DND-41 (cell line): Measurements from ENCODE around the gene TTC36.

Source experiments
- ATAC-seq: fragments of 200-7000 bp; cut with Tn5 transposase; 3 replicates; pipeline ENCODE4 v1.9.1; 2021; ENCODE audit warnings: low read depth; ENCODE audit not compliant: insufficient read depth
- DNase-seq: peaks from one replicate; pipeline ENCODE4 v3.0.0-alpha.2; 2020
- H2AFZ ChIP-seq: 2 replicates; pipeline ENCODE4 v1.6.0; 2012; ENCODE audit warnings: low read depth, low read length
- H3K27ac ChIP-seq: 2 replicates; pipeline ENCODE4 v1.5.1; 2012; ENCODE audit warnings: low read length, inconsistent platforms
- H3K27me3 ChIP-seq: fragments of 200-600 bp; sonication (generic); 2 replicates; pipeline ENCODE4 v1.6.0; 2012; ENCODE audit warnings: low read length, mild to moderate bottlenecking, inconsistent platforms; ENCODE audit not compliant: insufficient read depth, poor library complexity
- H3K36me3 ChIP-seq: 2 replicates; pipeline ENCODE4 v1.5.1; 2012; ENCODE audit warnings: low read length, inconsistent platforms; ENCODE audit not compliant: insufficient read depth
- H3K4me1 ChIP-seq: 2 replicates; pipeline ENCODE4 v1.5.1; 2012; ENCODE audit warnings: mild to moderate bottlenecking, low read length; ENCODE audit not compliant: insufficient read depth
- H3K4me2 ChIP-seq: 2 replicates; pipeline ENCODE4 v1.6.0; 2012; ENCODE audit warnings: mild to moderate bottlenecking, moderate library complexity, low read length, inconsistent platforms; ENCODE audit not compliant: insufficient read depth
- H3K4me3 ChIP-seq, 2 experiments: fragments of 200-600 bp in 1 of 2; shearing (Covaris generic) in 1 of 2; 2 replicates each; pipeline ENCODE4 v1.5.1; 2012 to 2016; ENCODE audit warnings: inconsistent platforms in 2 of 2, low read length in 2 of 2, mild to moderate bottlenecking in 2 of 2, low read depth in 1 of 2, moderate library complexity in 1 of 2
- H3K79me2 ChIP-seq: 2 replicates; pipeline ENCODE4 v1.6.0; 2012; ENCODE audit warnings: low read length, inconsistent platforms; ENCODE audit not compliant: insufficient read depth
- H3K9ac ChIP-seq: 2 replicates; pipeline ENCODE4 v1.6.0; 2012; ENCODE audit warnings: low read depth, mild to moderate bottlenecking, inconsistent platforms, low read length, moderate library complexity
- H3K9me3 ChIP-seq: 2 replicates; pipeline ENCODE4 v1.5.1; 2012; ENCODE audit warnings: low read length, moderate library complexity, mild to moderate bottlenecking, inconsistent platforms; ENCODE audit not compliant: insufficient read depth, severe bottlenecking
- H4K20me1 ChIP-seq: 2 replicates; pipeline ENCODE4 v1.6.0; 2012; ENCODE audit warnings: low read length; ENCODE audit not compliant: insufficient read depth
- EZH2 ChIP-seq: IDR thresholded peaks from 3 replicates; pipeline ENCODE4 v1.6.1; 2012; ENCODE audit warnings: borderline replicate concordance, low read depth, mild to moderate bottlenecking, moderate library complexity, low read length, inconsistent platforms; ENCODE audit not compliant: severe bottlenecking
- TF ChIP-seq, protein P1 (sequence below): IDR thresholded peaks from 2 replicates; pipeline ENCODE4 v1.5.1; 2012; ENCODE audit warnings: borderline replicate concordance, low read length, moderate library complexity, mild to moderate bottlenecking; ENCODE audit not compliant: poor library complexity, severe bottlenecking; ENCODE audit errors: extremely low read depth

TTC36 gene

DNA sequence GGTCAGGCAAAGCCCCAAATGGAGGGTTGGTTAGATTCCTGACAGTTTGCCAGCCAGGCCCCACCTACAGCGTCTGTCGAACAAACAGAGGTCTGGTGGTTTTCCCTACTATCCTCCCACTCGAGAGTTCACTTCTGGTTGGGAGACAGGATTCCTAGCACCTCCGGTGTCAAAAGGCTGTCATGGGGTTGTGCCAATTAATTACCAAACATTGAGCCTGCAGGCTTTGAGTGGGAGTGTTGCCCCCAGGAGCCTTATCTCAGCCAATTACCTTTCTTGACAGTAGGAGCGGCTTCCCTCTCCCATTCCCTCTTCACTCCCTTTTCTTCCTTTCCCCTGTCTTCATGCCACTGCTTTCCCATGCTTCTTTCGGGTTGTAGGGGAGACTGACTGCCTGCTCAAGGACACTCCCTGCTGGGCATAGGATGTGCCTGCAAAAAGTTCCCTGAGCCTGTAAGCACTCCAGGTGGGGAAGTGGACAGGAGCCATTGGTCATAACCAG is 4.7 kb upstream of the TTC36 start:
- Histone ChIP-seq H2AFZ (no peak overlapping the region), H3K9ac (no peak overlapping the region), H3K36me3 (peaks cover 68% of the 10 kb centered on the region), H3K4me1 (no peaks in the 10 kb centered on the region), H3K27me3 (no peaks in the 10 kb centered on the region), H4K20me1 (peaks cover 4% of the 10 kb centered on the region), H3K27ac (no peak overlapping the region), H3K4me3 (no peak overlapping the region), H3K79me2 (no peaks in the 10 kb centered on the region), H3K9me3 (no peaks in the 10 kb centered on the region), H3K4me2 (no peak overlapping the region)
- no peak for TF ChIP-seq EZH2
- TF ChIP-seq, protein P1, sequence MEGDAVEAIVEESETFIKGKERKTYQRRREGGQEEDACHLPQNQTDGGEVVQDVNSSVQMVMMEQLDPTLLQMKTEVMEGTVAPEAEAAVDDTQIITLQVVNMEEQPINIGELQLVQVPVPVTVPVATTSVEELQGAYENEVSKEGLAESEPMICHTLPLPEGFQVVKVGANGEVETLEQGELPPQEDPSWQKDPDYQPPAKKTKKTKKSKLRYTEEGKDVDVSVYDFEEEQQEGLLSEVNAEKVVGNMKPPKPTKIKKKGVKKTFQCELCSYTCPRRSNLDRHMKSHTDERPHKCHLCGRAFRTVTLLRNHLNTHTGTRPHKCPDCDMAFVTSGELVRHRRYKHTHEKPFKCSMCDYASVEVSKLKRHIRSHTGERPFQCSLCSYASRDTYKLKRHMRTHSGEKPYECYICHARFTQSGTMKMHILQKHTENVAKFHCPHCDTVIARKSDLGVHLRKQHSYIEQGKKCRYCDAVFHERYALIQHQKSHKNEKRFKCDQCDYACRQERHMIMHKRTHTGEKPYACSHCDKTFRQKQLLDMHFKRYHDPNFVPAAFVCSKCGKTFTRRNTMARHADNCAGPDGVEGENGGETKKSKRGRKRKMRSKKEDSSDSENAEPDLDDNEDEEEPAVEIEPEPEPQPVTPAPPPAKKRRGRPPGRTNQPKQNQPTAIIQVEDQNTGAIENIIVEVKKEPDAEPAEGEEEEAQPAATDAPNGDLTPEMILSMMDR = peak; percentile 48
- no peak for ATAC-seq
- DNase-seq = no peak

DNA sequence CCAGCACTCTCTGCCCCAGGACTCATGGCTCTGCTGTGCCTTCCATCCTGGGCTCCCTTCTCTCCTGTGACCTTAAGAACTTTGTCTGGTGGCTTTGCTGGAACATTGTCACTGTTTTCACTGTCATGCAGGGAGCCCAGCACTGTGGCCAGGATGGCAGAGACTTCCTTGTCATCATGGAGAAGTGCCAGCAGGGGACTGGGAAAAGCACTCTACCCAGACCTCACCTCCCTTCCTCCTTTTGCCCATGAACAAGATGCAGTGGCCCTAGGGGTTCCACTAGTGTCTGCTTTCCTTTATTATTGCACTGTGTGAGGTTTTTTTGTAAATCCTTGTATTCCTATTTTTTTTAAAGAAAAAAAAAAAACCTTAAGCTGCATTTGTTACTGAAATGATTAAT is 2.9 kb upstream of the TTC36 start:
- Histone ChIP-seq H2AFZ (no peak overlapping the region), H3K4me2 (no peak overlapping the region), H4K20me1 (peaks cover 9% of the 10 kb centered on the region), H3K36me3 (peaks cover 57% of the 10 kb centered on the region), H3K9ac (no peak overlapping the region), H3K4me3 (no peak overlapping the region), H3K9me3 (no peaks in the 10 kb centered on the region), H3K27ac (0 out of 2 replicates have a peak overlapping the region, but pooled peaks have one; percentile 35), H3K79me2 (no peaks in the 10 kb centered on the region), H3K27me3 (no peaks in the 10 kb centered on the region), H3K4me1 (peaks cover 8% of the 10 kb centered on the region)
- DNase-seq = no peak
- no peak for TF ChIP-seq EZH2
- TF ChIP-seq, protein P1 = no peak
- ATAC-seq = no peak

DNA sequence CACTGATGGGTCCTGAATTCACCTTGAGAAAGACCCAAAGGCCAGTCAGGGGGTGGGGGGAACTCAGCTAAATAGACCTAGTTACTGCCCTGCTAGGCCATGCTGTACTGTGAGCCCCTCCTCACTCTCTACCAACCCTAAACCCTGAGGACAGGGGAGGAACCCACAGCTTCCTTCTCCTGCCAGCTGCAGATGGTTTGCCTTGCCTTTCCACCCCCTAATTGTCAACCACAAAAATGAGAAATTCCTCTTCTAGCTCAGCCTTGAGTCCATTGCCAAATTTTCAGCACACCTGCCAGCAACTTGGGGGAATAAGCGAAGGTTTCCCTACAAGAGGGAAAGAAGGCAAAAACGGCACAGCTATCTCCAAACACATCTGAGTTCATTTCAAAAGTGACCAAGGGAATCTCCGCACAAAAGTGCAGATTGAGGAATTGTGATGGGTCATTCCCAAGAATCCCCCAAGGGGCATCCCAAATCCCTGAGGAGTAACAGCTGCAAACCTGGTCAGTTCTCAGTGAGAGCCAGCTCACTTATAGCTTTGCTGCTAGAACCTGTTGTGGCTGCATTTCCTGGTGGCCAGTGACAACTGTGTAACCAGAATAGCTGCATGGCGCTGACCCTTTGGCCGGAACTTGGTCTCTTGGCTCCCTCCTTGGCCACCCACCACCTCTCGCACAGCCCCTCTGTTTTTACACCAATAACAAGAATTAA is 2.4 kb upstream of the TTC36 start:
- H3K4me3 ChIP-seq = no peak overlapping the region
- H3K79me2 ChIP-seq = no peaks in the 10 kb centered on the region
- H2AFZ ChIP-seq = no peak overlapping the region
- peaks cover 14% of the 10 kb centered on the region for H3K4me1 ChIP-seq
- no peak overlapping the region for H3K27ac ChIP-seq
- no peak overlapping the region for H3K9ac ChIP-seq
- ATAC-seq (peak; percentile 52; the same call in 2 of the 3 replicates), DNase-seq (no peak)
- H3K27me3 ChIP-seq = no peaks in the 10 kb centered on the region
- no peak overlapping the region for H3K4me2 ChIP-seq
- peaks cover 51% of the 10 kb centered on the region for H3K36me3 ChIP-seq
- H3K9me3 ChIP-seq = no peaks in the 10 kb centered on the region
- TF ChIP-seq, protein P1 = no peak
- no peak for TF ChIP-seq EZH2
- H4K20me1 ChIP-seq = peaks cover 9% of the 10 kb centered on the region

DNA sequence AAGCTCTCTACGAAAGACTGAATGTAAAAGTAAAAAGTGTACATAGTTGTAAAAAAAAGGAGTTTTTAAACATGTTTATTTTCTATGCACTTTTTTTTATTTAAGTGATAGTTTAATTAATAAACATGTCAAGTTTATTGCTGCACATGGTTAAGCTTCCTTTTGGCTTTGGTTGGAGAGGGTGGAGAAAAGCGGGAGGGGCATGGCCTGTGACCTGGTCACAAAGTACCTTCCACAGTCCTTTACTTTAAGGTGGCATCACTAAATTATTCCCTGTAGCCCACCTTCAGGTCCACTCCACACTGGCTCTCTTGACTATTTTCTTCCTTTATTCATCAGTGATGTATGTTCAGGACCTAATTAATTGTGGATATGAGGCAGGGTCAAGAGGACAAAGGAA is 586 bp upstream of the TTC36 start:
- H3K9me3 ChIP-seq = no peaks in the 10 kb centered on the region
- H3K79me2 ChIP-seq = no peaks in the 10 kb centered on the region
- no peak overlapping the region for H3K4me3 ChIP-seq
- H3K4me1 ChIP-seq = peaks cover 31% of the 10 kb centered on the region
- no peak for TF ChIP-seq EZH2
- TF ChIP-seq, protein P1 = no peak
- H2AFZ ChIP-seq = no peak overlapping the region
- peaks cover 6% of the 10 kb centered on the region for H3K27me3 ChIP-seq
- peaks cover 35% of the 10 kb centered on the region for H3K36me3 ChIP-seq
- H3K27ac ChIP-seq = no peak overlapping the region
- no peak overlapping the region for H3K4me2 ChIP-seq
- peaks cover 9% of the 10 kb centered on the region for H4K20me1 ChIP-seq
- no peak for ATAC-seq
- no peak overlapping the region for H3K9ac ChIP-seq
- no peak for DNase-seq
